Skin epidermis (tissue), 12 donors: Measurements from ENCODE around the gene MT2A.
"Not testable (repeated sequence)": the region's sequence is repeated elsewhere in the genome, so short reads cannot be mapped to it uniquely, and the experiment has no call there.

ENCODE experiments used
- H3K27ac ChIP-seq, 21 experiments: fragments of 200-600 bp; sonication (generic) in 11 of 21; one replicate each; pipeline ENCODE4 v1.5.0; 2020; ENCODE audit warnings: mild to moderate bottlenecking in 3 of 21, inconsistent platforms in 2 of 21, moderate library complexity in 2 of 21
- H3K4me3 ChIP-seq, 7 experiments: fragments of 200-600 bp; sonication (generic) in 2 of 7; one replicate each; pipeline ENCODE4 v1.5.0; 2020; ENCODE audit warnings: inconsistent platforms in 2 of 7, mild to moderate bottlenecking in 2 of 7, moderate library complexity in 1 of 7

Gene MT2A

DNA sequence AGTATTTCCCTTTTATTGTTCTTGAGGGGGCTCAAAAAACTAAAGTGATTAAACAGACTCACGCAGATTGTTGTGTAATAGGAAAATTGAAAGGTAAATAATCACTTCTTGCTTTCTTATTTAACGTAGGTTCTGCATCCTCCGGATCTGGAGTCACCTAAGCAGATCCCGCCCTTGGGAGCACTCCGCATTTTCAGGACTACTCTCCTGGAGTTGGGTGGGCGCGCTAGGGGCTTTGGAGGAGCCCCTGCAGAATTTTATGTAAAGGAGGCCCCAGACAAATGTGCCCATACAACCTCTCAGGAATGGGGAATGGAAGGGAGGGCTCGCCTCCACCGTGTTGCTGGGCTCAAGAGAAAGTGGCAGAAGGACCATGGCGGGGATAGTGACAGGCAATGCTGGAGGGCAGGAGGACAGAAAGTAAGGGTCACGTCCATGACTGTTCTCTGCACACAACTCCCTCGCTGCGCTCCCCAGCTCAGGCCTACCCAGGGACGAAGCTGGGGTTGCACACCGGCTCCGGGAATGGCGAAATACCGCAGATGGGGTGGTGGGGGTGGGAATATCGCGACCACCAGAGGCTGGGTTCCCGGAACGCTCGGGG is 8.3 kb downstream of the MT2A start:
- peak overlapping the region in 6 of 7 experiments; percentile 1 to 30 (median 22) for H3K4me3 ChIP-seq

DNA sequence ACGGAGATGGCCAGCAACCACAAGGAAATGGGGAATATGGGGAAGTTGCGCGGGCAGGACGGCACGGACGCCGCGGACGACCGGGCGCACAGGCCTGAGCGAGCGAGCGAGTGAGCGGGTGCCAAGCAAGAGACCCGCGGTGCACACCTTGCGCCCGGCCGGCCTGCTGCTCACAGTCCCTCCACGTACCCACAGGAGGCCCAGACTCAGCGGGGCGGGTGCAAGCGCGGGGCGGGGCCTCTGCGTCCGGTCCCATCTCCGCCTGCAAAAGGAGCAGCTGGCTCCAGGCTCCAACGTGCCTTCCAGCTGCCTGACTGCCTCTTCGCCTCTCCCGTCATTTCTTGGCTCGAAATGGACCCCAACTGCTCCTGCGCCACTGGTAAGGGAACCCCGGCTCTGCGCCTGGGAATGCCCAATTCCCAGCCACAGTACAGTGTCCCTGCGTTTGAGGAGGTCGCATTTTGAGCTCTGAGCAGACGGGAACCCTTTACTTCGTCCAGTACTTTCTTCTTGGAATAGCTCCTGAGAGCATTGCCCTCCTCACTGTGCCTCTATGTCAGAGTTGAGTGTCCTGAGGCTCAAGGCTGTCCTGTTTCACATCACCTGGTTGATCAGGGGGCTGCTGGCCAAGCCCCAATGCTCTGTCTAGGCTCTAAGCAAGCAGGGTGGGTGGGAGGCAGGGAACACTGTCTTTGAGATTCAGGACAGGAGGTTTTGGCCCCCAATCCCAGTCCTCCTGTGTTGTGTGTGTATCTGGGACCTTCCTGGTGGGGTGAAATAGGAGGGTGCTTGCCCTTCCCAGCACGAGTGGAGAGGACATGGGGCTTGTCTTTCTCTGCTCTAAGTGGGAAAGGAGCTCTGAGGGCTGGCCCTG is 9.1 kb downstream of the MT2A start:
- H3K27ac ChIP-seq: peak overlapping the region in 9 of 21 experiments; percentile 0 to 67 (median 38)

More for the DNA sequence above, 8.3 kb downstream of the MT2A start:
- H3K27ac ChIP-seq: peak overlapping the region in 8 of 21 experiments; percentile 0 to 67 (median 34)

DNA sequence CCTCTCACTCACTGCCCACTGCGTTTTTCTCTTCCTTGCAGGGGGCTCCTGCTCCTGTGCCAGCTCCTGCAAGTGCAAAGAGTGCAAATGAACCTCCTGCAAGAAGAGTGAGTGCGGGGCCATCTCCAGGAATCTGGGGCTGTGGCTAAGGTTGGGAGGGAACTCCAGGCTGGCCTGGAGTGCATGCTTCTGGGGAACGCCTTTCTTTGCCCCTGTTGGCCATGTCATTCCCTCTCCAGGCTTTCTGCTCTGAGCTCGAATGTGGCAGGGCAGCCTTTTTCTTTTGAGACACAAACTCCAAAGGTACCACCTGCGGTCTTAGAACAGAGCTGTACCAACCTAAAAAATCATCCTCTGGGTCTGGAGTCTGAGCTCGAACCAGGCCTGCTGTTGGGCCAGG is 9.8 kb downstream of the MT2A start:
- Histone ChIP-seq H3K27ac (no peak overlapping the region), H3K4me3 (no peak overlapping the region)

More for the DNA sequence above, 9.1 kb downstream of the MT2A start:
- H3K4me3 ChIP-seq: peak overlapping the region in 6 of 7 experiments; percentile 1 to 30 (median 22)

DNA sequence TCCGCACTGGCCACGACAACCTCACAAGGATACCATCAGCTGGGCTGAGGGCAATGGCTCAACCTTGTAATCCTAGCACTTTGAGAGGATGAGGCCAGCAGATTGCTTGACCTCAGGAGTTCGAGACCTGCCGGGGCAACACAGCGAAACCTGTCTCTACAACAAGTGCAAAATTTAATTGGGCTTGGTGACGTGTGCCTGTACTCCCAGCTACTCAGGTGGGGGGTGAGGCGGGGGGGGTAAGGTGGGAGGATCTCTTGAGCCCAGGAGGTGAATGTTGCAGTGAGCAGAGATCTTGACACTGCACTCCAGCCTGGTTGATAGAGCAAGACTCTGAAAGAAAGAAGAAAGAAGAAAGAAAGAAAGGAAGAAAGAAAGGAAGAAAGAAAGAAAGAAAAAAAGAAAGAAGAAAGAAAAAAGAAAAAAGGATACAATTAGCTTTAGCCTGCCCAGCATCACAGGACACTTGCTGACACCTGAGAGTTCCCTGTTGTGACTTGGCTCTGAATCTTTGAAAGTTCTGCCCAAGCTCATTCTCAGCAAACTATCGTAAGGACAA is 12.0 kb downstream of the MT2A start:
- Histone ChIP-seq H3K27ac (no peak overlapping the region), H3K4me3 (no peak overlapping the region)

DNA sequence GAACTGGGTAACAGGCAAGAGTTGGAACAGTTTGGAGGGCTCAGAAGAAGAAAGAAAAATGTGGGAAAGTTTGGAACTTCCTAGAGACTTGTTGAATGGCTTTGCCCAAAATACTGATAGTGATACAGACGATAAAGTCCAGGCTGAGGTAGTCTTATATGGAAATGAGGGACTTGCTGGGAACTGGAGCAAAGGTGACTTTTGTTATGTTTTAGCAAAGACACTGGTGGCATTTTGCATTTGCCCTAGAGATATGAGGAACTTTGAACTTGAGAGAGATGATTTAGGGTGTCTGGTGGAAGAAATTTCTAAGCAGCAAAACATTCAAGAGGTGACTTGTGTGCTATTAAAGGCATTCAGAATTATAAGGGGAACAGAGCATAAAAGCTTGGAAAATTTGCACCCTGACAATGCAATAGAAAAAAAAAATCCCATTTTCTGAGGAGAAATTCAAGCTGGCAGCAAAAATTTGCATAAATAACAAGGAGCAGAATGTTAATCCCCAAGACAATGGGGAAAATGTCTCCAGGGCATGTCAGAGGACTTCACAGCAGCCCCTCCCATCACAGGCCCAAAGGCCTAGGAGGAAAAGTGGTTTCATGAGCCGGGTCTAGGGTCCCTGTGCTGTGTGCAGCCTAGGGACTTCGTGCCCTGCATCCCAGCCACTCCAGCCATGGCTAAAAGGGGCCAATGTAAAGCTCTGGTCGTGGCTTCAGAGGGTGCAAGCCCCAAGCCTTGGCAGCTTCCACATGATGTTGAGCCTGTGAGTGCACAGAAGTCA is 13.5 kb downstream of the MT2A start:
- not testable (repeated sequence) for H3K27ac ChIP-seq, H3K4me3 ChIP-seq

DNA sequence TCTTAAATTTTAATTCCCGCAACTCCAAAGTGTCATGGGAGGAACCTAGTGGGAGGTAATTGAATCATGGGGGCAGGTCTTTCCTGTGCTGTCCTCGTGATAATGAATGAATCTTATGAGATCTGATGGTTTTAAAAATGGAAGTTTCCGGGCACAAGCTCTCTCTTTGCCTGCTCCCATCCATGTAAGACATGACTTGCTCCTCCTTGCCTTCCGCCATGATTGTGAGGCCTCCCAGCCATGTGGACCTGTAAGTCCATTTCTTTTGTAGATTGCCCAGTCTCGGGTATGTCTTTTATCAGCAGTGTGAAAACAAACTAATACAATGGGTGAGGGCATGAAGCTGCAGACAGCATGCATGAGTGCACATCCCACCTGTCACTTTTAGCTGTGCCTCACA is 14.8 kb downstream of the MT2A start:
- not testable (repeated sequence) for H3K4me3 ChIP-seq, H3K27ac ChIP-seq

DNA sequence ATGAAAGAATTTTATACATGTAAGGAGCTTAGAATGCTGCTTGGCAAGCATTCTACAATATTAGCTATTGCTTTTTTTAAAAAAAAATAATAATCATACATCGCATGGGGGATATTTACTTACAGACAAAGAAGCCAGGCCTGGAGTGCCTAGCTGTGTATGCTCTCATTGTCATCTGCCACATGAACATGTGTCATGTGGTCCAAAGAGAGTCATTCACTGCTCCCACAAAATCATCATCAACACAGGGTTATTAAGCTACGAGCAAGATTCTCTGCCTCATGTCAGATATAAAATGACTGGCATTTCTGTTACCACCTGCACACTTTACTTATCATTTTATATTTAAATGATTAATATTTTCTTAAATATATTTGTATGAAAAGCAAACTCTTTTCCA is 15.3 kb downstream of the MT2A start:
- H3K4me3 ChIP-seq: no peak overlapping the region

DNA sequence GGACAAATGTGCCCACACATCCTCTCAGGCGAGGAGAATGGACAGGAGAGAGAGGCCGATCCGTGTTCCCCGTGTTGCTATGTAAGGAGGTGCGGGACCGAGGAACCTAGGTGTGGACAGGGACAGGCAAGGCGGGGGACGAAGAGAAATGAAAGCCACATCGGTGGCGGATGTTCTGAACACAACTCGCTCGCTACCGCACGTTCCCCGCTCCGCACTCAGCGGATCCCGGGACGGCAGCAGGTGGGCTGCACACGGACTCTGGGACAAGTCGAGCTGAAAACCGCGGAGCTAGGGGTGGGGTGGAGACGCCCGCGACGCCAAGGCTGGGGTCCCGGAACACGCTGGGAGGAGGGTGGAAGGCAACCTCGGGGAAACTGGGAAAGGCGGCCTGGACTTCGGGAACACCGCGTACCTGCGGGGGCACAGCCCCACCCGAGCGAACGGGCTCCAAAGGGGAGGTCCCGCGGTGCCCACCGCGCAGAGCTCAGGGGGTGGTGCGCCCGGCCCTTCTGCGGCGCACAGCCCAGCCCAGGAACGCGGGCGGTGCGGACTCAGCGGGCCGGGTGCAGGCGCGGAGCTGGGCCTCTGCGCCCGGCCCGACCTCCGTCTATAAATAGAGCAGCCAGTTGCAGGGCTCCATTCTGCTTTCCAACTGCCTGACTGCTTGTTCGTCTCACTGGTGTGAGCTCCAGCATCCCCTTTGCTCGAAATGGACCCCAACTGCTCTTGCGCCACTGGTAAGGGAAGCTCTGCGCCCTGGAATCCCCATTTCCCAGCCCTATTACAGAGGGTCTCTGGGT is 17.0 kb downstream of the MT2A start, which contains the start of gene MT1E:
Gene MT1E (plus strand): TSS at position 642 of the 803 bp plus-strand sequence. CDS start 71 bp downstream, at position 713.
- peak within 1 kb of the TSS; percentile 30 to 65 (median 52) for H3K4me3 ChIP-seq
- peak within 1 kb of the TSS; percentile 62 to 96 (median 85) for H3K27ac ChIP-seq

More for the DNA sequence above, 15.3 kb downstream of the MT2A start:
- no peak overlapping the region for H3K27ac ChIP-seq

DNA sequence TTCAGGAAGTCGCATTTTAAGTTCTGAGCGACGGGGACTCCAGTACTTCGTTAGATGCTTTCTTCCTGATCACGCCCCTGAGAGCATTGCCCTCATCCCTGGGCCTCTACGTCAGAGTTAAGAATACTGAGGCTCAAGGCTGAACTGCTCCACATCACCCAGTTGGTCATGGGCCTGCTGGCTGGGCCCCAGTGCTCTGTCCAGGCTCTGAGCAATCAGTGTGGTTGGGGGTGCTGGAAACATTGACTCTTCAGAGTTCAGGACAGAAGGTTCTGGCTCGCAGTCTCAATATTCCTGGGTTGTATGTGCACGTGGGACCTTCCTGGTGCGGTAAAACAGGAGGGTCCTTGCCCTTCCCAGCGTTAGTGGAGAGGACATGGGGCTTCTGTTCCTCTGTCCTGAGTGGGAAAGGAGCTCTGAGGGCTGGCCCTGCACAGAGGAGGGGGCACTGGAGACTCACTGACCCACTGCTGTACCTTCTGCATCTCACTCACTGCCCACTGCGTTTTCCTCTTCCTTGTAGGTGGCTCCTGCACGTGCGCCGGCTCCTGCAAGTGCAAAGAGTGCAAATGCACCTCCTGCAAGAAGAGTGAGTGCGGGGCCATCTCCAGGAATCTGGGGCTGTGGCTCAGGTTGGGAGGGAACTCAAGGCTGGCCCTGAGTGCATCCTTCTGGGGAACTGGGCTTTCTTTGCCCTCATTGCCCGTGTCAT is 17.7 kb downstream of the MT2A start:
- peak overlapping the region; percentile 62 to 96 (median 85) for H3K27ac ChIP-seq
- H3K4me3 ChIP-seq: peak overlapping the region; percentile 30 to 65 (median 52)

DNA sequence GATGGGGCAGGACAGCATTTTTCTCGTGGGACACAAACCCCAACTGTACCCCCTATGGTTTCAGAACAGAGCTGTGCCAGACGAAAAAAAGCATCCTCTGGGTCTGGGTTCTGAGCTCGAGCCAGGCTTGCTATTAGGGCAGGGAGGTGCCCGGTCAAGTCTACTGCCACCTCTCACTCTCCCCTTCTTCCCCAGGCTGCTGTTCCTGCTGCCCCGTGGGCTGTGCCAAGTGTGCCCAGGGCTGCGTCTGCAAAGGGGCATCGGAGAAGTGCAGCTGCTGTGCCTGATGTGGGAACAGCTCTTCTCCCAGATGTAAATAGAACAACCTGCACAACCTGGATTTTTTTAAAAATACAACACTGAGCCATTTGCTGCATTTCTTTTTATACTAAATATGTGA is 18.3 kb downstream of the MT2A start:
- H3K27ac ChIP-seq: peak overlapping the region in 17 of 21 experiments; percentile 79 to 96 (median 88)

DNA sequence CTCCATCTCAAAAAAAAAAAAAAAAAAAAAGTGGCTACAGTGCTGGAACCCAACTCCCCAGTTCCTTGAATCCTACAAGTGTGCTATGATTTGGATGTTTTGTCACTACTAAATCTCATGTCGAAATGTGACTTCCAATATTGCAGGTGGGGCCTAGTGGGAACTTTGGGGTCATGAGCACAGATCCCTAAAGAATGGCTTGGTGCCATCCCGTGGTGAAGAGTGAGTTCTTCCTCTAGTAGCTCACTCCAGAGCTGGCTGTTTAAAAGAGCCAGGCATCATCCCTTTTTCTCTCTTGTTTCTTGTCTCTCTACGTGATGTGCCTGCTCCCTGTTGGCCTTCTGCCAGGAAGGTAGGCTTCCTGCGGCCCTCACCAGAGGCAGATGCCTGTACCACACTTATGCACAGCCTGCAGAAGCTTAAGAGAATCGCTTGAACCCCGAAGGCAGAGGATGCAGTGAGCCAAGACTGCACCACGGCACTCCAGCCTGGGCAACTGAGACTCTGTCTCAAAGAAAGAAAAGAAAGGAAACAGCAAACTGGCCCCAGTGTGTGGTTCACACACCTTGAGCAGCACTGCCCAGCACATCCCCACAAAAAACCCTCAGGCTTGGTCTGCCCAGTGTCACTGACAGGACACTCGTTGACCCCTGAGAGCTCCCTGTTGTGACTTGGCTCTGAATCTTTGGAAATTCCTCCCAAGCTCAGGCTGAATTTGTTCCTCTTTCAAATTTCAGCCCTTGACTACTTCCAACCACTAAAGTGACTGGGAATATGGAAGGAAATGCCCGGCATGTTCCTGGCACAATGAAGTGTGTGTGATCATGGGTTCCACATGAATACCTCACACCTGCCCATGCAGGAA is 20.3 kb downstream of the MT2A start:
- peak overlapping the region in 4 of 21 experiments; percentile 3 to 41 (median 40) for H3K27ac ChIP-seq
- no peak overlapping the region for H3K4me3 ChIP-seq

More for the DNA sequence above, 18.3 kb downstream of the MT2A start:
- peak overlapping the region; percentile 30 to 65 (median 52) for H3K4me3 ChIP-seq

DNA sequence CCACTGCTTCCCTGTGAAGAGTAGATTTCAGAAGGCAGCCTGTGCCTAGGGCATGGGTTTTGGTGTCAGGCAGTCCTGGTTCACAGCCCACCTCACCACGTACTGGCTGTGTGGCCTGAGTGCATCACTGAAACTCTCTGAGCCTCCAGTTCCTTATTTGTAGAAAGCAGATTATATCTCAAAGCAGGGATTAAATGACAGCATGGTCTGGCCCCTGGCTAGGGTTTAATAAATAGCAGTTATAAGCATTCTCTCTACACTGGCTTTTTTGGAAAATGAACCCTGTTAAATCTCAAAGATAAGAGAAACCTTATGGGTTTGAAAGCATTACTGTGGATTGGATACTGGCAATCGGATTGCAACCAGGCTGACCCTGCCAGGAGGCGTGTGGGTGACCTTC is 21.1 kb downstream of the MT2A start:
- Histone ChIP-seq H3K27ac (peak overlapping the region in 2 of 21 experiments; percentile 40), H3K4me3 (no peak overlapping the region)

DNA sequence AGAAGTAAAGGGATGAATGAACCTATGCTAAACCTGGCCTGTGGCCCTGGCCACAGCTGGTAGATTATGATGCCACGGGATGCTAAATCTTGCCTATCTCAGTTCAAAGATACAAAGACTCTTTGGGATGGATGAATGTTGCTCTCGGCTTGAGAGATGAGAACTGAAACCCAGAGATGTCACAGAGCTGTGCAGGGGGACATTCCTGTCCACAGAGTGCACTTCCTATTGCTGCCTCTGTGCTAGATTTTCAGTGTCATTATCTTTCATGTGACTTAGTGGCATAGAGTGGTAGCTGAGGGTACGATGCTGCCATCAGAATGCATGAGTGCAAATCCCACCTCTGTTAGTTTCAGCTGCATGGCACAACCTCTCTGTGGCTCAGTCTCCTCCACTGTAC is 21.8 kb downstream of the MT2A start:
- no peak overlapping the region for H3K4me3 ChIP-seq
- H3K27ac ChIP-seq: no peak overlapping the region

DNA sequence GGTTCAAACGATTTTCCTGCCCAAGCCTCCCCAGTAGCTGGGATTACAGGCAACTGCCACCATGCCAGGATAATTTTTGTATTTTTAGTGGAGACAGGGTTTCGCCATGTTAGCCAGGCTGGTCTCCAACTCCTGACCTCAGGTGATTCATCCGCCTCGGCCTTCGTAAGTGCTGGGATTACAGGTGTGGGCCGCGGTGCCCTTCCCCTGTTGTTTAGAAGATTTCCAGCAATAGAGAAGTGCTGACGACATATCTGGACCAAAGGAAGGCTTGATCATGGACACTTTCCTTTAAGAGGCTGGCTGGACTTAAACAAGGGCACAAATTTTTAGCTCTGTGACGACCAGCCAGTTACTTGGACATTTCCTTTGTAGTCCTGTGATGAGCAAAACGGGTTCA is 22.8 kb downstream of the MT2A start:
- H3K4me3 ChIP-seq: no peak overlapping the region
- H3K27ac ChIP-seq: peak overlapping the region in 9 of 21 experiments; percentile 31 to 90 (median 66)

DNA sequence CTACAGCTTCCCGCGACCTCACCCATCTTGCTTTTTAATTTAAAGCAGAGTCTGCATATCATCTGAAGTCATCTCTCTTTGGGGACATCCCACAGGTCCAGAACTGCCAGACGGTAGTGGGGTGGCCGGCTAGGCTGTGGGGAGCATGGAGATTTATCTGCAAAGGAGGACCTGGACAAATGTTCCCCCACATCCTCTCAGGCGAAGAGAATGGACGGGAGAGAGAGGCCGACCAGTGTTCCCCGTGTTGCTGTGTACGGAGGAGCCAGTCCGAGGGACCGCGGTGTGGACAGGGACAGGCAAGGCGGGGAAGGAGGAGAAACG is 23.4 kb downstream of the MT2A start:
- Histone ChIP-seq H3K4me3 (peak overlapping the region; percentile 19 to 47 (median 32)), H3K27ac (peak overlapping the region in 19 of 21 experiments; percentile 22 to 90 (median 57))

DNA sequence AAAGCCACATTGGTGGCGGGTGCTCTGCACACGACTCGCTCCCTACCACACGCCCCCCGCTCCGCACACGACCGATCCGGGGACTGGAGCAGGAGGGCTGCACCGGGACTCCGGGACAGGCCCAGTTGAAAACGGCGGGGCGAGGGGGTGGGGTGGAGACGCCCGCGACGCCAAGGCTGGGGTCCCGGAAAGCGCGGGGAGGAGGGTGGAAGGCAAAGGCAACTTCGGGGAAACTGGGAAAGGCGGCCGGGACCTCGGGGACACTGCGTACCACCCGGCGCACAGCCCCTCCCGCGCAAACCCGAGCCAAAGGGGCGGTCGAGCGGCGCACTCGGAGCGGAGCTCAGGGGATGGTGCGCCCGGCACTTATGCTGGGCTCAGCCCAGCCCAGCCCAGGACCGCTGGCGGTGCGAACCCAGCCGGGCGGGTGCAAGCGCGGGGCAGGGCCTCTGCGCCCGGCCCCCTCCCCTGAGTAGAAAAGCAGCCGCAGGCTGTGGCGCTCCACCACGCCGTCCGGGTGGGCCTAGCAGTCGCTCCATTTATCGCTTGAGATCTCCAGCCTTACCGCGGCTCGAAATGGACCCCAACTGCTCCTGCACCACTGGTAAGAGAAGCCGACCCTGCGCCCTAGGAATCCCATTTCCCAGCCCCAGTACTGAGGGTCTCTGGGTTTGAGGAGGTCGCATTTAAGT is 23.9 kb downstream of the MT2A start, which contains the start of gene MT1M:
Gene MT1M (plus strand): TSS at position 504 of the 692 bp plus-strand sequence. CDS start 73 bp downstream, at position 577.
- H3K4me3 ChIP-seq: peak within 1 kb of the TSS; percentile 19 to 47 (median 32)
- peak within 1 kb of the TSS in 19 of 21 experiments; percentile 31 to 90 (median 59) for H3K27ac ChIP-seq
